Glutamatergic neuron (in vitro differentiated cells): ENCODE data around the gene PPARD. TPM values are rescaled to one million over a fixed set of nuclear protein-coding genes. Genes with fewer than 3 reads are reported as not detected.

Experiments
- DNase-seq: peaks from one replicate; pipeline ENCODE4 v3.0.0; 2022
- H3K27ac Mint-ChIP-seq: one replicate; pipeline ENCODE4 v1.8.0; 2020; ENCODE audit warnings: mild to moderate bottlenecking, mixed read lengths, inconsistent platforms; ENCODE audit not compliant: unreplicated experiment
- H3K27me3 Mint-ChIP-seq: one replicate; pipeline ENCODE4 v1.8.0; 2020; ENCODE audit warnings: mild to moderate bottlenecking, moderate library complexity, mixed read lengths, inconsistent platforms; ENCODE audit not compliant: unreplicated experiment
- H3K36me3 Mint-ChIP-seq: one replicate; pipeline ENCODE4 v1.8.0; 2020; ENCODE audit warnings: mild to moderate bottlenecking, mixed read lengths, inconsistent platforms; ENCODE audit not compliant: unreplicated experiment
- H3K4me1 Mint-ChIP-seq: one replicate; pipeline ENCODE4 v1.8.0; 2020; ENCODE audit warnings: mild to moderate bottlenecking, low read depth, mixed read lengths, inconsistent platforms; ENCODE audit not compliant: unreplicated experiment
- H3K4me3 Mint-ChIP-seq: one replicate; pipeline ENCODE4 v1.8.0; 2020; ENCODE audit warnings: mild to moderate bottlenecking, mixed read lengths, inconsistent platforms; ENCODE audit not compliant: unreplicated experiment
- H3K9me3 Mint-ChIP-seq: one replicate; pipeline ENCODE4 v1.8.0; 2020; ENCODE audit warnings: mild to moderate bottlenecking, moderate library complexity, mixed read lengths, inconsistent platforms; ENCODE audit not compliant: unreplicated experiment
- CTCF ChIP-seq: fragments of 200-600 bp; sonication (generic); IDR thresholded peaks from one replicate; pipeline ENCODE4 v1.5.0; 2021; ENCODE audit not compliant: partially characterized antibody, unreplicated experiment
- long read RNA-seq: library from polyadenylated mRNA; unstranded; transcript quantifications from one replicate; pipeline ENCODE4 v2.0.0, GENCODE V29; 2020; ENCODE audit not compliant: unreplicated experiment
- total RNA-seq: library from RNA; stranded (reverse); fragmentation: NEBNext Ultra II Directional; extraction: Animal tissue kit (Norgen Biotek cat#: 25700); gene quantifications from one replicate; pipeline ENCODE4 v1.2.1, GENCODE V29; 2021; ENCODE audit not compliant: unreplicated experiment

Gene PPARD
- total RNA-seq = 37.5 TPM
- long read RNA-seq, partial matches to known transcripts = 0 of 4 reads
- long read RNA-seq, other reads (novel, unspliced or antisense) = 4 of 4 reads

GRCh38 chr6:35342258-35343091 is at the start of gene PPARD:
PPARD (plus strand) TSS chr6:35342558; CDS start chr6:35411088, 68,530 bp downstream.
- H3K27ac Mint-ChIP-seq = peak within 1 kb of the TSS; percentile 52

DNA sequence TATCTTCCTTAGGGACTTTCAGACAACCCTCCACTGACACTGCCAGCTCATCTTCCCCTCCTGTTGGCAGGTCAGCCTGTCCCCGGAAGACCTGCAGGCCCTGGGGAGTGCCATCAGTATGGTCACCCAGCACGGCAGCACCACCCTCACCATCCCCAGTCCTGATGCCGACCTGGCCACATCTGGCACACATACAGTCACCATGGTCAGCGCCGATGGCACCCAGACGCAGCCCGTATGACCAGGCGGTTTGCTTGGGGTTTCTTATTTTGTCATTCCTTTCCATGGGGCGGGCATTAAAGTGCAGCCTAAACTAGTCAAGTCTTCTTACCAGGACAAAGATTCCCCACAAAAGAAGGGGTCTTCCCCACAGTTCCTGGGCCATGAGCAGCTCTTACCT is 48.7 kb upstream of the PPARD start:
- peaks cover 6% of the 10 kb centered on the region for H3K4me1 Mint-ChIP-seq
- DNase-seq = no peak
- H3K4me3 Mint-ChIP-seq = no peak overlapping the region
- no peak for TF ChIP-seq CTCF
- no peak overlapping the region for H3K27ac Mint-ChIP-seq
- H3K36me3 Mint-ChIP-seq = no peaks in the 10 kb centered on the region
- peaks cover 2% of the 10 kb centered on the region for H3K27me3 Mint-ChIP-seq
- H3K9me3 Mint-ChIP-seq = no peaks in the 10 kb centered on the region

More at GRCh38 chr6:35342258-35343091, at the start of gene PPARD:
- H3K27me3 Mint-ChIP-seq = peaks cover 5% of the 10 kb centered on the region
- peaks cover 24% of the 10 kb centered on the region for H3K4me1 Mint-ChIP-seq
- peak; percentile 99 for DNase-seq
- peak within 1 kb of the TSS; percentile 93 for H3K4me3 Mint-ChIP-seq
- H3K36me3 Mint-ChIP-seq = peaks cover 5% of the 10 kb centered on the region
- peak; percentile 90 for TF ChIP-seq CTCF
- H3K9me3 Mint-ChIP-seq = peaks cover 9% of the 10 kb centered on the region

DNA sequence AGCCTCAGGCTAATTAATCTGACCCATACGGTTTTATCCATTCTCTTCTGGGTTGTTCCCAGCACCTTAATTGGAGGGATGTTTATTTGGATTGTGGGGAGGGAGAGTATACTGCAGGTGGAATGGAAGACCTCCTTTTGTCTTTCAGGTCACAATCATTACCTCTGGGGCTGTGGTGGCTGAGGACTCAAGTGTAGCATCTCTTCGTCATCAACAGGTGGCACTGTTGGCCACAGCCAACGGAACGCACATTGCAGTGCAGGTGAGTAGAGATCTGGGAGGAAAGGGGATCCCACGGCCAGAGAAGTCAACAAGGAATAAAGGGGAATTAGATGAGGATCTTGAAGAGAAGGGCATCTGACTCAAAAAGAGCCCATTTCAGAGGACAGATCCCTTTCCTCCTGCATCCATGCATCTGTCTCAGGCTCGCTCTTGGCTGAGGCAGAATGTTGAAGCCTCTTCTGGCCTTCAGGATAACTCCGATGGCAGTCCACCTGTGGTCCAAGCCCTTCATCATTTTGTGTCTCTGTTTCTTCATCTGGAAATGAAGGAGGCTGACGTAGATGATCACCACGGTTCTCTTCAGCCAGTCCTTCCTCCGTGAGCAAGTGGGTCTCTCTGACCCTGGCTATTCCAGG is 47.9 kb upstream of the PPARD start:
- H3K4me3 Mint-ChIP-seq = no peak overlapping the region
- H3K27me3 Mint-ChIP-seq = peaks cover 2% of the 10 kb centered on the region
- peak; percentile 27 for TF ChIP-seq CTCF
- no peaks in the 10 kb centered on the region for H3K9me3 Mint-ChIP-seq
- no peaks in the 10 kb centered on the region for H3K36me3 Mint-ChIP-seq
- H3K27ac Mint-ChIP-seq = no peak overlapping the region
- peak; percentile 44 for DNase-seq
- H3K4me1 Mint-ChIP-seq = peaks cover 6% of the 10 kb centered on the region

DNA sequence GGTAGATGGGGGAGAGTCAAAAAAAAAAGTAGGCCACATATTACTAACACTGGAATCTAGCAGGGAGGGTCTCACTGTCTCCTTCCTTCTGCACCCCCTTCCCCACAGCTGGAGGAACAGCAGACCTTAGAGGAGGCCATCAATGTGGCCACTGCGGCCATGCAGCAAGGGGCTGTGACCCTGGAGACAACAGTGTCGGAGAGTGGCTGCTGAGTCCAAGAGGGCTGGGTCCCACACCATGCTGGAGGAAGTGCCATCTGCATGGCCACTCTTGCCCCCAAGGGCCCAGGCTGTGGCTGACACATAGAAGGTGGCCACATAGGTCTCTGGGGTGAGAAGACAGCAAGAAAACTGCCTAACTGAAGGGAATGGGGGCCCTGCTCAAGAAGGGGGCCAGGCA is 47.3 kb upstream of the PPARD start:
- H3K4me3 Mint-ChIP-seq = no peak overlapping the region
- H3K9me3 Mint-ChIP-seq = no peaks in the 10 kb centered on the region
- TF ChIP-seq CTCF = no peak
- no peak overlapping the region for H3K27ac Mint-ChIP-seq
- no peaks in the 10 kb centered on the region for H3K36me3 Mint-ChIP-seq
- H3K27me3 Mint-ChIP-seq = peaks cover 2% of the 10 kb centered on the region
- no peak for DNase-seq
- H3K4me1 Mint-ChIP-seq = peaks cover 6% of the 10 kb centered on the region
